Measurements from ENCODE around the gene SORCS2.

DNA sequence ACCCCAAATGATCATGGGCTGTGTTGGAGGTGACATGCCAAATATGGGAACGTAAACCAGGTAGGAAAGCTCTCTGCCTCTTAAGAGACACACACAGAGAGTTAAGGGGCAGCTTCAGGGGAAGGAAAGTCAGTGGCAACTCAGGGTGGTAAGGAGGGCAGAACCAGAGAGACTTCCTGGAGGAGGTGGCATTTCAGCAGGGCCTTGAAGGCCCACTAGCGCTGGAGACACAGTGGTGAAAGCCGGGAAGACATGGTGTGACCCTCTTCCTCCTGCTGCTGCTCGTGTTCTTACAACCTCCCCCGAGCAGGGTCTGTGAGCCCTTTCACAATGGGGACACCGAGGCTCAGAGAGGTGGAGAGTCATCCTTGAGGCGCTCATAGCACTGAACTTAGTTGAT is 68.2 kb downstream of the SORCS2 start:
- TF ChIP-seq EZH2phosphoT487 (IDR thresholded peaks at IDR 0.05; ENCODE audit: borderline replicate concordance, low read length), result no peak
- TF ChIP-seq CTCF (IDR thresholded peaks at IDR 0.05; ENCODE audit: low read depth, low read length, poor library complexity, severe bottlenecking), result no peak

Measured in DOHH2 (cell line).